PC-9 (cell line): ENCODE results near the gene PRLHR. TPM values are rescaled to one million over a fixed set of nuclear protein-coding genes. Genes with fewer than 3 reads are reported as not detected.
"Not testable (repeated sequence)": the region's sequence is repeated elsewhere in the genome, so short reads cannot be mapped to it uniquely, and the experiment has no call there.

Experiments used
- BruUV-seq: library from RNA; stranded (reverse); fragments of 400-500 nt; replicated peaks from 2 replicates; lab custom pipeline; 2021; lab: Mats Ljungman, UMichigan
- CTCF ChIA-PET: fragments of 300-600 bp; sonication (Branson Sonifier 250); formaldehyde crosslinking; loops from one replicate; lab custom pipeline; 2022; ENCODE audit warnings: antibody characterized with exemption; lab: Charles Lee
- POLR2A ChIA-PET: fragments of 300-600 bp; sonication (Branson Sonifier 250); formaldehyde crosslinking; loops from one replicate; lab custom pipeline; 2022; ENCODE audit warnings: antibody characterized with exemption; ENCODE audit not compliant: unreplicated experiment; lab: Charles Lee
- DNase-seq, 2 experiments: peaks; one replicate each; pipeline versions ENCODE4 v3.0.0 to v3.0.0-alpha.2; 2015 to 2022; ENCODE audit warnings: mixed read lengths in 1 of 2
- H2AFZ ChIP-seq: fragments of 200-600 bp; sonication (generic); 2 replicates; pipeline ENCODE4 v1.8.1; 2017; ENCODE audit warnings: antibody characterized with exemption
- H3F3A ChIP-seq: fragments of 200-600 bp; sonication (generic); 2 replicates; pipeline ENCODE4 v1.8.1; 2017; ENCODE audit warnings: antibody characterized with exemption, mild to moderate bottlenecking, low read depth; ENCODE audit not compliant: insufficient read depth
- H3K27ac ChIP-seq: fragments of 200-600 bp; sonication (generic); 2 replicates; pipeline ENCODE4 v1.6.1; 2016; ENCODE audit warnings: mixed run types
- H3K27me3 ChIP-seq: fragments of 200-600 bp; sonication (generic); 2 replicates; pipeline ENCODE4 v1.6.1; 2016; ENCODE audit warnings: low read depth, mixed run types; ENCODE audit not compliant: insufficient read depth
- H3K36me3 ChIP-seq: fragments of 200-600 bp; sonication (generic); 2 replicates; pipeline ENCODE4 v1.6.1; 2016; ENCODE audit warnings: low read depth, mixed run types
- H3K4me1 ChIP-seq: fragments of 200-600 bp; sonication (generic); replicated peaks from 2 replicates; pipeline ENCODE4 v1.6.1; 2016; ENCODE audit warnings: mixed run types; ENCODE audit not compliant: insufficient read depth
- H3K4me2 ChIP-seq: fragments of 200-600 bp; sonication (generic); 2 replicates; pipeline ENCODE4 v1.6.1; 2017; ENCODE audit warnings: mixed run types
- H3K4me3 ChIP-seq: fragments of 200-600 bp; sonication (generic); 2 replicates; pipeline ENCODE4 v1.6.1; 2016; ENCODE audit warnings: mixed run types
- H3K79me2 ChIP-seq: fragments of 200-600 bp; sonication (generic); 2 replicates; pipeline ENCODE4 v1.6.1; 2017; ENCODE audit warnings: low read depth, mixed run types
- H3K9me2 ChIP-seq: fragments of 200-600 bp; sonication (generic); 2 replicates; pipeline ENCODE4 v1.8.1; 2017; ENCODE audit warnings: mild to moderate bottlenecking; ENCODE audit not compliant: insufficient read depth
- H3K9me3 ChIP-seq: fragments of 200-600 bp; sonication (generic); 2 replicates; pipeline ENCODE4 v1.8.1; 2016; ENCODE audit warnings: low read depth; ENCODE audit not compliant: insufficient read depth
- H4K20me1 ChIP-seq: fragments of 200-600 bp; sonication (generic); 2 replicates; pipeline ENCODE4 v1.8.1; 2017; ENCODE audit not compliant: insufficient read depth
- EZH2 ChIP-seq: fragments of 200-600 bp; sonication (generic); IDR thresholded peaks from 2 replicates; pipeline ENCODE4 v1.8.0; 2017; ENCODE audit warnings: antibody characterized with exemption, low read depth
- intact Hi-C: fragments of 100-400 bp; cut with micrococcal nuclease; formaldehyde crosslinking; loops from one replicate; pipeline ENCODE4 v1.10.0; 2022; ENCODE audit not compliant: unreplicated experiment
- total RNA-seq: library from RNA; stranded (reverse); gene quantifications from 2 replicates; pipeline ENCODE4 v1.2.3, GENCODE V29; 2021
- TF ChIP-seq, protein P1 (sequence below): fragments of 200-600 bp; sonication (generic); conservative IDR thresholded peaks from 2 replicates; pipeline ENCODE4 v1.6.1; 2017; ENCODE audit warnings: mixed run types, antibody characterized with exemption, mild to moderate bottlenecking, moderate library complexity

The PRLHR gene
- total RNA-seq, 1 experiment from 2014 or later, result not detected

DNA sequence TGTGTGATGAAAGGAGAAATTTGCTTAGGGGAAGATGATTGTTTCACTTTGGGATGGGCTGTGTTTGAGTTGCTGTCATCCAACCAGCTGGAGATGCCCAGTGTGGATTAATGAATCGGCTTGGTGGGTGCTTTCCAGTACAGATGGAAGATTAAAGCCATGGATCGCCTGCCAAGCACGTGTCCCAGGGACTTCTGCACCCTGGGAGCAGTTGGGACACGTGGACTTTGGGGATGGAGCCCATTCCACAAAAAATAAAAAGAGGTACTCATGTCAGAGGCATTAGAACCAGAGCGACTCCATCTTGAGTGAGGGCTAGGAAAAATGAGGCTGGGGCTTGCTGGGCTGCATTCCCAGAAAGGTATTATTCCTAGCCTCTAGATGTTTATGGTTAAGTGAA, 29.3 kb upstream of the PRLHR start:
- Histone ChIP-seq H3K79me2 (no peaks in the 10 kb centered on the region), H3K36me3 (no peaks in the 10 kb centered on the region), H4K20me1 (no peaks in the 10 kb centered on the region), H3K4me2 (no peak overlapping the region), H3K27ac (no peak overlapping the region), H3K9me3 (no peaks in the 10 kb centered on the region), H2AFZ (no peak overlapping the region), H3K4me1 (no peaks in the 10 kb centered on the region), H3F3A (no peaks in the 10 kb centered on the region), H3K9me2 (no peaks in the 10 kb centered on the region), H3K27me3 (peaks cover 20% of the 10 kb centered on the region; the same call in 1 of the 2 replicates), H3K4me3 (no peak overlapping the region)
- no peak for DNase-seq
- ChIA-PET CTCF (no interaction called here), POLR2A (no interaction called here)
- intact Hi-C loops, result no loop called here
- TF ChIP-seq EZH2, result no peak
- TF ChIP-seq, protein P1, sequence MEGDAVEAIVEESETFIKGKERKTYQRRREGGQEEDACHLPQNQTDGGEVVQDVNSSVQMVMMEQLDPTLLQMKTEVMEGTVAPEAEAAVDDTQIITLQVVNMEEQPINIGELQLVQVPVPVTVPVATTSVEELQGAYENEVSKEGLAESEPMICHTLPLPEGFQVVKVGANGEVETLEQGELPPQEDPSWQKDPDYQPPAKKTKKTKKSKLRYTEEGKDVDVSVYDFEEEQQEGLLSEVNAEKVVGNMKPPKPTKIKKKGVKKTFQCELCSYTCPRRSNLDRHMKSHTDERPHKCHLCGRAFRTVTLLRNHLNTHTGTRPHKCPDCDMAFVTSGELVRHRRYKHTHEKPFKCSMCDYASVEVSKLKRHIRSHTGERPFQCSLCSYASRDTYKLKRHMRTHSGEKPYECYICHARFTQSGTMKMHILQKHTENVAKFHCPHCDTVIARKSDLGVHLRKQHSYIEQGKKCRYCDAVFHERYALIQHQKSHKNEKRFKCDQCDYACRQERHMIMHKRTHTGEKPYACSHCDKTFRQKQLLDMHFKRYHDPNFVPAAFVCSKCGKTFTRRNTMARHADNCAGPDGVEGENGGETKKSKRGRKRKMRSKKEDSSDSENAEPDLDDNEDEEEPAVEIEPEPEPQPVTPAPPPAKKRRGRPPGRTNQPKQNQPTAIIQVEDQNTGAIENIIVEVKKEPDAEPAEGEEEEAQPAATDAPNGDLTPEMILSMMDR, result no peak
- no TSS peak for BruUV-seq

DNA sequence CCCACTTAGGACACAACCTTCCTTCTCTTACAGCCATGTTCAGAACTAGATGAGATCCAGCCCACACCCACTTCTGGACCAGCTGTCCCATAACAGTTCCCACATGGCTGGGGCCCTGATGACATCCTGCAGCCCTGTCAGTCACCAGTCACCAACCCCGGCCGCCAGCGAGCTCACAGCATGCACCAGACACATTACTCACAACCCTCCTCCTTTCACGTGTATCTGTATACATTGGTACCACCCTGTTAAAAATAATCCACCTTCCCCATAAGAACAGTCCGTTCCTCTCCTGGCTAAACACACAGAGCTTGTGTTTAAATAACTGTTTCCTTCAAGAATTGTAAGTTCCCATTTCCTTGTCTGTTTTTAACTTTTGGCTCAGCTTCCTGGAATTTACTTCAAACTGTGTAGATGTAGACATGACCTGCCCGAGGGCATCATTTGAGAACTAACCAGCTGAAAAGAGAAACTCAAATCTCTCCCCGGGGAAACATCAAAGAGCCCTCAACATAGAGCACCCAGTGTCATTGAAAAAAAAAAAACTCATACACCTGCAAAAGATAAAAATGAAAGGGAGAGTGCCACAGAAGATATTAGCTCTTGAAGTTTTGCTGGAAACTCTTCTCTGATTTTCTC, 26.0 kb upstream of the PRLHR start:
- H3K9me2 ChIP-seq, result no peaks in the 10 kb centered on the region
- POLR2A ChIA-PET, result no interaction called here
- no peaks in the 10 kb centered on the region for H3K9me3 ChIP-seq
- no peaks in the 10 kb centered on the region for H3K36me3 ChIP-seq
- no peaks in the 10 kb centered on the region for H3K79me2 ChIP-seq
- peak in 1 of 2 experiments; percentile 62 for DNase-seq
- CTCF ChIA-PET, result no interaction called here
- no peaks in the 10 kb centered on the region for H3F3A ChIP-seq
- BruUV-seq, result no TSS peak
- H3K4me1 ChIP-seq, result no peaks in the 10 kb centered on the region
- H3K4me3 ChIP-seq, result no peak overlapping the region
- H3K27me3 ChIP-seq, result peaks cover 14% of the 10 kb centered on the region; the same call in 1 of the 2 replicates
- intact Hi-C loops, result no loop called here
- no peak overlapping the region for H3K27ac ChIP-seq
- no peak overlapping the region for H3K4me2 ChIP-seq
- TF ChIP-seq EZH2, result no peak
- TF ChIP-seq, protein P1, result no peak
- no peak overlapping the region for H2AFZ ChIP-seq
- H4K20me1 ChIP-seq, result no peaks in the 10 kb centered on the region

DNA sequence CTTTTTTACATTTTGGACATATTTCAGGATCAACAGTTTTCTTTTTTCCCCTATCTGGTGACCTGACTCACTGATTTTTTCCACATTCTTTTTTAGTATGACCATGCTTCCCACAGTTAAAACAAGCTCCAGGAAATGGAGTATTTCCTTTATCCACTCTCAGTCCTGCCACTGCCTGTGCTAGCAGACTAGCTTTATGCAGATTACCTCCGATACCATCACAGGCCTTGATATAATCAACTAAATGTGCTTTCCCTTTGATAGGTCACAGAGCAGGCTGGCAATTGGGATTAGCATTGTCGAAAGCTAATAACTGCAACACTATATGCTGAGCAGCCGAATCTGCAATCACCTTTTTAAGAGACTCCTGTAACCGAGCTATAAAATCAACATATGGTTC, 18.4 kb upstream of the PRLHR start:
- H3K4me1 ChIP-seq, H3K9me3 ChIP-seq, H4K20me1 ChIP-seq, H3K27ac ChIP-seq, POLR2A ChIA-PET, intact Hi-C loops, H3F3A ChIP-seq, H3K9me2 ChIP-seq, H2AFZ ChIP-seq, BruUV-seq, H3K36me3 ChIP-seq, H3K4me2 ChIP-seq, CTCF ChIA-PET, H3K4me3 ChIP-seq, H3K79me2 ChIP-seq, DNase-seq: not testable (repeated sequence)
- peaks cover 16% of the 10 kb centered on the region; the same call in 1 of the 2 replicates for H3K27me3 ChIP-seq

DNA sequence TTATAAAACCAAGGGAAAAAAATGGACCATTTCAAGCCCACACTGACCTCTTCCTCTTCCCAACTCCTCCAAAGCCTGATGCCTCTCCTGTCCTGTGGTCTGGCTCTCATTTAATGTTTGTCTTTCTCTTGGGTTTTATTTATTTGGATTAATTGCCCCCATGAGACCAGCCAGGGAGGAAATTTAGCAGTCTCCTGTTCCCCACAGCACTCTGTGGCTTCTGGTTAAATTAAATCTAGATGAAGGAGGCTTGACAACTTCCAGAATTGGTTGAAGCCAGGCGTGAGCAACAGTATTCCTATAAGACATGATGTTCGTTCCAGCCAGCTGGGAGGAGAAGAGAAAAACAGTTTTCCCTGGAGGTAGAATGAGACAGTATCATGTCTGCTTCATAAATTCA, 15.1 kb upstream of the PRLHR start:
- peaks cover 26% of the 10 kb centered on the region; the same call in 1 of the 2 replicates for H3K27me3 ChIP-seq
- H3F3A ChIP-seq, result no peaks in the 10 kb centered on the region
- POLR2A ChIA-PET, result no interaction called here
- H3K4me2 ChIP-seq, result no peak overlapping the region
- no peak for DNase-seq
- CTCF ChIA-PET, result no interaction called here
- no peaks in the 10 kb centered on the region for H3K4me1 ChIP-seq
- TF ChIP-seq, protein P1, result no peak
- no peak for TF ChIP-seq EZH2
- H3K79me2 ChIP-seq, result no peaks in the 10 kb centered on the region
- no peaks in the 10 kb centered on the region for H4K20me1 ChIP-seq
- H3K27ac ChIP-seq, result no peak overlapping the region
- no peaks in the 10 kb centered on the region for H3K9me3 ChIP-seq
- no peak overlapping the region for H3K4me3 ChIP-seq
- intact Hi-C loops, result no loop called here
- H3K36me3 ChIP-seq, result no peaks in the 10 kb centered on the region
- no TSS peak for BruUV-seq
- H3K9me2 ChIP-seq, result no peaks in the 10 kb centered on the region
- H2AFZ ChIP-seq, result no peak overlapping the region
